ENCODE measurements around the gene REELD1.

Gene REELD1

GRCh38 chr4:146212781-146213180 lies 1.6 kb upstream of the REELD1 start:
- no peak for DNase-seq (ENCODE audit: extremely low read depth, low read depth)
- H3K4me3 ChIP-seq (replicated peaks; ENCODE audit: low read depth, low read length): no peak overlapping the region
- TF ChIP-seq, protein P1, sequence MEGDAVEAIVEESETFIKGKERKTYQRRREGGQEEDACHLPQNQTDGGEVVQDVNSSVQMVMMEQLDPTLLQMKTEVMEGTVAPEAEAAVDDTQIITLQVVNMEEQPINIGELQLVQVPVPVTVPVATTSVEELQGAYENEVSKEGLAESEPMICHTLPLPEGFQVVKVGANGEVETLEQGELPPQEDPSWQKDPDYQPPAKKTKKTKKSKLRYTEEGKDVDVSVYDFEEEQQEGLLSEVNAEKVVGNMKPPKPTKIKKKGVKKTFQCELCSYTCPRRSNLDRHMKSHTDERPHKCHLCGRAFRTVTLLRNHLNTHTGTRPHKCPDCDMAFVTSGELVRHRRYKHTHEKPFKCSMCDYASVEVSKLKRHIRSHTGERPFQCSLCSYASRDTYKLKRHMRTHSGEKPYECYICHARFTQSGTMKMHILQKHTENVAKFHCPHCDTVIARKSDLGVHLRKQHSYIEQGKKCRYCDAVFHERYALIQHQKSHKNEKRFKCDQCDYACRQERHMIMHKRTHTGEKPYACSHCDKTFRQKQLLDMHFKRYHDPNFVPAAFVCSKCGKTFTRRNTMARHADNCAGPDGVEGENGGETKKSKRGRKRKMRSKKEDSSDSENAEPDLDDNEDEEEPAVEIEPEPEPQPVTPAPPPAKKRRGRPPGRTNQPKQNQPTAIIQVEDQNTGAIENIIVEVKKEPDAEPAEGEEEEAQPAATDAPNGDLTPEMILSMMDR (IDR thresholded peaks at IDR 0.05; ENCODE audit: low read depth, low read length, missing control alignments): no peak

DNA sequence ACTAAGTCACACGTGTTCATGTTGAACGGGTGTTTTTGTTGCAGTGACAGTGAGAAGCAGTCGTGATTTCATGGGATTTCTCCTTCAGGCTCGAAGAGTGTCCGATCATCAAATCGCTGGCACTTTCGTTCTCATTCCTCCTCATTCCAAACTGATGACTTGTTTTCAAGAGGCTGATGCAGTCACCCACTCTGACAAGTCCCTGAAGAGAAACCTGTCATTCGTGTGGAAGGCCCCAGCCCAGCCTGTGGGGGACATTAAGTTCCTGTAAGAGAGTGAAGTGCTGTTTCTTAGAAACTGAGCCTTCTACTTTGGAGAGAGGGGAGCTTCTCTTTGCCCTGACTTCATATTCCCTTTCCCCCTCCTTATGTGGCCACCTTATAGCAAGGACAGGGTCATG lies 8.0 kb downstream of the REELD1 start:
- no peak for DNase-seq (ENCODE audit: extremely low read depth, low read depth)
- no peak overlapping the region for H3K4me3 ChIP-seq (replicated peaks; ENCODE audit: low read depth, low read length)
- TF ChIP-seq, protein P1 (IDR thresholded peaks at IDR 0.05; ENCODE audit: low read depth, low read length, missing control alignments): no peak

GRCh38 chr4:146224326-146224966 lies 10.1 kb downstream of the REELD1 start:
- no peak for DNase-seq (ENCODE audit: extremely low read depth, low read depth)
- H3K4me3 ChIP-seq (replicated peaks; ENCODE audit: low read depth, low read length): no peak overlapping the region
- TF ChIP-seq, protein P1 (IDR thresholded peaks at IDR 0.05; ENCODE audit: low read depth, low read length, missing control alignments): no peak

GRCh38 chr4:146229406-146229805 lies 15.1 kb downstream of the REELD1 start:
- DNase-seq (ENCODE audit: extremely low read depth, low read depth): no peak
- H3K4me3 ChIP-seq (replicated peaks; ENCODE audit: low read depth, low read length): no peak overlapping the region
- TF ChIP-seq, protein P1 (IDR thresholded peaks at IDR 0.05; ENCODE audit: low read depth, low read length, missing control alignments): no peak

- TF ChIP-seq, protein P1 (IDR thresholded peaks at IDR 0.05; ENCODE audit: low read depth, low read length, missing control alignments): no peak
- no peak overlapping the region for H3K4me3 ChIP-seq (replicated peaks; ENCODE audit: low read depth, low read length)
- DNase-seq (ENCODE audit: extremely low read depth, low read depth): no peak
Observed at GRCh38 chr4:146232131-146232722, 17.9 kb downstream of the REELD1 start.

- DNase-seq (ENCODE audit: extremely low read depth, low read depth): no peak
- no peak overlapping the region for H3K4me3 ChIP-seq (replicated peaks; ENCODE audit: low read depth, low read length)
- TF ChIP-seq, protein P1 (IDR thresholded peaks at IDR 0.05; ENCODE audit: low read depth, low read length, missing control alignments): no peak
Observed at GRCh38 chr4:146235654-146236177, 21.4 kb downstream of the REELD1 start.

Data from HFF-Myc (cell line).